Kidney (tissue), 14 donors: Measurements from ENCODE around the gene PHF1. TPM values are rescaled to one million over a fixed set of nuclear protein-coding genes. Genes with fewer than 3 reads are reported as not detected.
"Not testable (repeated sequence)": the region's sequence is repeated elsewhere in the genome, so short reads cannot be mapped to it uniquely, and the experiment has no call there.

Experiments used
- DNase-seq, 5 donors: peaks; one replicate each; pipeline ENCODE4 v3.0.0-alpha.2; 2013 to 2020
- FAIRE-seq: peaks from 2 replicates; lab custom pipeline; 2012; peaks lifted over from hg19 to GRCh38; lab: Jason Lieb, UNC
- H3K27ac ChIP-seq, 2 donors: one replicate each; pipeline ENCODE4 v1.7.0; 2013; ENCODE audit warnings: low read depth in 2 of 2, low read length in 2 of 2, inconsistent platforms in 1 of 2
- H3K27me3 ChIP-seq: one replicate; pipeline ENCODE4 v1.7.1; 2013; ENCODE audit warnings: low read length, inconsistent platforms; ENCODE audit not compliant: control insufficient read depth, insufficient read depth
- H3K36me3 ChIP-seq, 3 donors: one replicate each; pipeline versions ENCODE4 v1.7.0 to v1.7.1; 2013; ENCODE audit warnings: low read length in 3 of 3, control low read depth in 1 of 3, inconsistent platforms in 1 of 3; ENCODE audit not compliant: insufficient read depth in 3 of 3, control insufficient read depth in 2 of 3
- H3K4me1 ChIP-seq, 3 donors: one replicate each; pipeline versions ENCODE4 v1.7.0 to v1.7.1; 2013; ENCODE audit warnings: low read length in 3 of 3, inconsistent platforms in 1 of 3, low read depth in 1 of 3; ENCODE audit not compliant: control insufficient read depth in 2 of 3, insufficient read depth in 2 of 3
- H3K4me3 ChIP-seq, 3 donors: one replicate each; pipeline versions ENCODE4 v1.7.0 to v1.8.1; 2013; ENCODE audit warnings: low read length in 3 of 3, control low read depth in 1 of 3, inconsistent platforms in 1 of 3
- H3K9ac ChIP-seq, 3 donors: one replicate each; pipeline versions ENCODE4 v1.7.0 to v1.7.1; 2013; ENCODE audit warnings: low read length in 3 of 3, control low read depth in 1 of 3, inconsistent platforms in 1 of 3
- H3K9me3 ChIP-seq, 3 donors: one replicate each; pipeline versions ENCODE4 v1.7.0 to v1.7.1; 2013; ENCODE audit warnings: low read length in 3 of 3, control low read depth in 1 of 3, inconsistent platforms in 1 of 3; ENCODE audit not compliant: control insufficient read depth in 2 of 3, insufficient read depth in 1 of 3
- CTCF ChIP-seq: IDR thresholded peaks from 3 replicates; pipeline ENCODE4 v1.5.1; 2012; ENCODE audit warnings: mild to moderate bottlenecking, moderate library complexity, borderline replicate concordance; ENCODE audit not compliant: insufficient read depth; ENCODE audit errors: extremely low read depth
- intact Hi-C: fragments of 100-400 bp; cut with DNase I; formaldehyde crosslinking; loops from one replicate; pipeline ENCODE4 v1.11.1; 2022
- polyA plus RNA-seq: library from polyadenylated mRNA; stranded (reverse); fragments of 350-450 nt; fragmentation: Illumina TruSeq; extraction: RNeasy Lipid Tissue Mini Kit (QIAGEN cat#74804); gene quantifications from one replicate; pipeline ENCODE4 v1.2.3, GENCODE V29; 2014; ENCODE audit warnings: low read depth, low replicate concordance; ENCODE audit not compliant: insufficient read depth
- total RNA-seq: library from RNA; stranded (reverse); fragmentation: NEBNext Ultra II Directional; extraction: Animal tissue kit (Norgen Biotek cat#: 25700); gene quantifications from one replicate; pipeline ENCODE4 v1.2.1, GENCODE V29; 2021
- donor health status: control.
- donor health status: control.
- donor health status: control.
- donor health status: control.
- donor health status: control.
- donor health status: DM: yes; HTN: yes; CAD: no.
- donor health status: Normal renal cell carcinoma (clear cell type).

The PHF1 gene
- total and polyA plus RNA-seq, 2 donors from 2014 or later, result 63.8 to 87.6 TPM

DNA sequence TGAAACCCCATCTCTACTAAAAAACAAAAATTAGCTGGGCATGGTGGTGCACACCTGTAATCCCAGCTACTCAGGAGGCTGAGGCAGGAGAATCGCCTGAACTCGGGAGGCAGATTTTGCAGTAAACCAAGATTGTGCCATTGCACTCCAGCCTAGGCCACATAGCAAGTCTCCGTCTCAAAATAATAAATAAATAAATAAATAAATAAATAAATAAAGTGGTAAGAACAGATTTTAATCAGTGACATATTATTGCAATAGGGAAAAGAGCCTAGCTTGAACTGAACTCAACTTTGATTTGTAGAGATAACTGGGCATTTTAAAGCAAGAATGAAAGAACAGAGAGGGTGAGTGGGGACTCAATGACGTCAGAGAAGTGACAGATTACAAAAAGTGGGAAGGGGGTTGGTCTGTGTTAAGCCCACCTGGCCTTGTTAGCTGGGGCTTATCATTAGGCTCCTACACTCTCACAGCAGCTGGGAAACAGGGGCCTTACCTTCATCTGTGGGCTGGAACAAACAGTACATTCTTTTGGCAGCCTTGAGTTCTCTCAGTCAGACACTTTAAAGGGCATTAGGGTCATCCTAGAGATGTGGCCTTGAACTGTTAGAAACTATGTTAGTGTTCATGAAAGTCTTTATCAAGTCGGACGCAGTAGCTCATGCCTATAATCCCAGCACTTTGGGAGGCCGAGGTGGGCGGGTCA is 43.7 kb upstream of the PHF1 start:
- no peak for DNase-seq
- intact Hi-C loops, result no loop called here
- Histone ChIP-seq H3K27ac (no peak overlapping the region), H3K4me1 (no peaks in the 10 kb centered on the region), H3K36me3 (no peaks in the 10 kb centered on the region), H3K27me3 (no peaks in the 10 kb centered on the region), H3K4me3 (no peak overlapping the region), H3K9me3 (no peaks in the 10 kb centered on the region), H3K9ac (no peak overlapping the region)
- FAIRE-seq, result no peak
- TF ChIP-seq CTCF, result no peak

GRCh38 chr6:33367715-33368025 is 43.1 kb upstream of the PHF1 start:
- H3K27me3 ChIP-seq, DNase-seq, H3K4me3 ChIP-seq, H3K9me3 ChIP-seq, FAIRE-seq, H3K27ac ChIP-seq, intact Hi-C loops, H3K36me3 ChIP-seq, H3K9ac ChIP-seq, H3K4me1 ChIP-seq: not testable (repeated sequence)

DNA sequence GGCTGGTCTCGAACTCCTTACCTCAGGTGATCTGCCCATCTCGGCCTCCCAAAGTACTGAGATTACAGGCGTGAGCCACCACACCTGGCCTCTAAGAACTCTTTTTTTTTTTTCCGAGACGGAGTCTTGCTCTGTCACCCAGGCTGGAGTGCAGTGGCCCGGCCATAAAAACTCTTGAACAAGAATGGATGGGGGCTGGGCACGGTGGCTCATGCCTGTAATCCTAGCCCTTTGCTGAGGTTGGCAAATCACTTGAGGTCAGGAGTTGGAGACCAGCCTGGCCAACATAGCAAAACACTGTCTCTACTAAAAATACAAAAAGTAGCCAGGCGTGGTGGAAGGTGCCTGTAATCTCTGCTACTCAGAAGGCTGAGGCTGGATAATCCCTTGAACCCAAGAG is 38.9 kb upstream of the PHF1 start:
- H3K4me1 ChIP-seq, H3K36me3 ChIP-seq, H3K27ac ChIP-seq, H3K9ac ChIP-seq, H3K9me3 ChIP-seq, FAIRE-seq, H3K4me3 ChIP-seq, H3K27me3 ChIP-seq, intact Hi-C loops: not testable (repeated sequence)
- DNase-seq, result peak in 4 of 5 donors; percentile 54 to 67 (median 64)

GRCh38 chr6:33372526-33373123 is 38.2 kb upstream of the PHF1 start:
- Histone ChIP-seq H3K4me3 (no peak overlapping the region), H3K27me3 (no peaks in the 10 kb centered on the region), H3K9me3 (no peaks in the 10 kb centered on the region), H3K4me1 (no peaks in the 10 kb centered on the region), H3K36me3 (no peaks in the 10 kb centered on the region), H3K27ac (no peak overlapping the region), H3K9ac (no peak overlapping the region)
- peak in 3 of 5 donors; percentile 64 to 82 (median 80) for DNase-seq
- intact Hi-C loops, result no loop called here
- no peak for FAIRE-seq
- TF ChIP-seq CTCF, result no peak
